ENCODE data around the gene ZSCAN16. TPM values are rescaled to one million over a fixed set of nuclear protein-coding genes. Genes with fewer than 3 reads are reported as not detected.

ZSCAN16 gene
- total and polyA plus RNA-seq, 9 of the 15 experiments (the other 6 are each of a cell fraction or from before 2014, with no cell fraction given) = 0.08 TPM; not detected in 8

DNA sequence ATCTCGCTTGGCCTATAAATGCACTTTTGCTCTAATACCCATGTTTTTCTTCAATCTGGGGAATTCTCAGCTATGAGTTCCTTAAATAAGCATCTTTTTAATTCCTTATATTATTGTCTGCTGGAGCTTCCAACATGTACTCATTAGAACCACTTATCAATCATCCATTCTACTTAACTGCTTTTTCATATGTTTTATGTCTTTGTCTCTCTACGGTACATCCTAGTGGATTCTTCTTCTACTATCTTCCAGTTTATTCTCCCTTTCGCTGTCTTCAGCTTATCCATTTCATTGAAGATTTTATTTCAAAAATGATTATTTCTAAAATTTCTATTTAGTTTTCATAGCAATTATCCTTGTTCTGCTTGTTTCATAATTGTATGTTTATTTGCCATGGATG, 12.4 kb upstream of the ZSCAN16 start:
- no TSS peak for BruUV-seq (replicated peaks)
- TF ChIP-seq GATAD2A (IDR thresholded peaks at IDR 0.05) (no peak), MCM5 (IDR thresholded peaks at IDR 0.05; ENCODE audit: low read depth) (no peak), ETS2 (tag; IDR thresholded peaks at IDR 0.05; ENCODE audit: borderline replicate concordance, poor library complexity, severe bottlenecking) (no peak), ZNF584 (CRISPR knock-in tag; IDR thresholded peaks at IDR 0.05; ENCODE audit: low read depth) (no peak), ETV5 (CRISPR knock-in tag; IDR thresholded peaks at IDR 0.05; ENCODE audit: low read depth) (no peak), FOXA3 (CRISPR knock-in tag; conservative IDR thresholded peaks at IDR 0.05 in 1 of 2, IDR thresholded peaks at IDR 0.05 in 1 of 2) (no peak), POLR2H (tag; IDR thresholded peaks at IDR 0.05; ENCODE audit: low read depth) (0 out of 2 replicates have a peak, but pooled peaks have one; percentile 37)
- H3K27me3 ChIP-seq (ENCODE audit: control insufficient read depth in 2 of 2, insufficient read depth in 2 of 2, low read length in 2 of 2) = no peaks in the 10 kb centered on the region
- ChIA-PET POLR2A (interaction anchor here (1.1 to 1.2 kb wide), 2 partner anchors 219 to 288 kb away, joined by 3 read pairs; a partner anchor contains a TSS), CTCF (ENCODE audit: low intra/inter-chr PET ratio) (no interaction called here)
- H3K9ac ChIP-seq (ENCODE audit: insufficient read depth in 1 of 2, low read depth in 2 of 2, low read length in 2 of 2) = no peak overlapping the region
- H3K9me3 ChIP-seq (replicated peaks; ENCODE audit: control insufficient read depth, insufficient read depth, low read depth, low read length) = no peaks in the 10 kb centered on the region
- FAIRE-seq = no peak
- no peaks in the 10 kb centered on the region for H3K4me1 ChIP-seq (replicated peaks in 1 of 2; ENCODE audit: control insufficient read depth in 2 of 2, insufficient read depth in 2 of 2, low read length in 2 of 2)
- no peaks in the 10 kb centered on the region for H3K9me1 ChIP-seq (ENCODE audit: control insufficient read depth, insufficient read depth, low read length)
- in situ Hi-C loops (cut with MboI) = no loop called here
- no peak overlapping the region for H3K27ac ChIP-seq (ENCODE audit: extremely low read depth, low read depth, low read length)
- intact Hi-C loops (cut with micrococcal nuclease) = no loop called here
- peaks cover 25% of the 10 kb centered on the region for H3K36me3 ChIP-seq (ENCODE audit: control insufficient read depth, insufficient read depth, low read length)
- no peaks in the 10 kb centered on the region for H4K20me1 ChIP-seq (replicated peaks; ENCODE audit: control insufficient read depth, insufficient read depth, low read length)
- H3K4me2 ChIP-seq (ENCODE audit: insufficient read depth, low read length) = no peak overlapping the region
- H3K79me2 ChIP-seq (ENCODE audit: control insufficient read depth, insufficient read depth, low read length) = no peaks in the 10 kb centered on the region
- 89% methylated on average over 3 of the region's 3 CpGs for WGBS (ENCODE audit: insufficient coverage, low coverage, missing lambda C conversion rate)
- H3K4me3 ChIP-seq = no peak overlapping the region
- no peak for ATAC-seq
- H2AFZ ChIP-seq (ENCODE audit: low read depth, low read length) = no peak overlapping the region
- DNase-seq (ENCODE audit: extremely low read depth in 1 of 4, low spot score in 3 of 4) = no peak
